NB4 (cell line): ENCODE results near the gene NRXN3.

Experiments used
- CTCF ChIP-seq: IDR thresholded peaks from one replicate; pipeline ENCODE4 v1.5.1; 2012; ENCODE audit warnings: low read depth, low read length
- POLR2A ChIP-seq: IDR thresholded peaks from 2 replicates; pipeline ENCODE4 v1.6.1; 2011; ENCODE audit warnings: mild to moderate bottlenecking; ENCODE audit not compliant: insufficient read length; ENCODE audit errors: extremely low read depth
- TF ChIP-seq, protein P1 (sequence below): IDR thresholded peaks from 2 replicates; pipeline ENCODE4 v1.6.1; 2011; ENCODE audit warnings: low read depth, low read length

- TF ChIP-seq CTCF = no peak
- TF ChIP-seq POLR2A = no peak
- TF ChIP-seq, protein P1, sequence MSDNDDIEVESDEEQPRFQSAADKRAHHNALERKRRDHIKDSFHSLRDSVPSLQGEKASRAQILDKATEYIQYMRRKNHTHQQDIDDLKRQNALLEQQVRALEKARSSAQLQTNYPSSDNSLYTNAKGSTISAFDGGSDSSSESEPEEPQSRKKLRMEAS = no peak
These were observed 851.6 kb downstream of the NRXN3 start for GRCh38 chr14:79021766-79022165.
